Activated CD8-positive, alpha-beta T cell treated with anti-CD3 and anti-CD28 coated beads for 36 hours (primary cell): ENCODE results near the gene PDZD2. TPM values are rescaled to one million over a fixed set of nuclear protein-coding genes. Genes with fewer than 3 reads are reported as not detected.

Experiments used
- ATAC-seq: fragments of 200-7000 bp; cut with Tn5 transposase; one replicate; pipeline ENCODE4 v1.10.0; 2021; ENCODE audit warnings: mild to moderate bottlenecking, moderate library complexity
- CTCF ChIA-PET: fragments of 350-600 bp; sonication (Branson Sonifier 250); formaldehyde crosslinking; loops from one replicate; lab custom pipeline; 2021; ENCODE audit warnings: antibody characterized with exemption; lab: Charles Lee
- POLR2A ChIA-PET: fragments of 350-600 bp; sonication (Branson Sonifier 250); formaldehyde crosslinking; loops from one replicate; lab custom pipeline; 2021; ENCODE audit warnings: antibody characterized with exemption; lab: Charles Lee
- DNase-seq: peaks from one replicate; pipeline ENCODE4 v3.0.0-alpha.2; 2020
- H3K27ac Mint-ChIP-seq: one replicate; pipeline ENCODE4 v1.8.0; 2021; ENCODE audit warnings: mild to moderate bottlenecking, mixed read lengths
- H3K27me3 Mint-ChIP-seq: one replicate; pipeline ENCODE4 v1.8.0; 2021; ENCODE audit warnings: mixed read lengths
- H3K36me3 Mint-ChIP-seq: one replicate; pipeline ENCODE4 v1.8.0; 2021; ENCODE audit warnings: low read depth, mixed read lengths
- H3K4me1 Mint-ChIP-seq: one replicate; pipeline ENCODE4 v1.8.0; 2021; ENCODE audit warnings: low read depth, mixed read lengths
- H3K4me3 Mint-ChIP-seq: one replicate; pipeline ENCODE4 v1.8.0; 2021; ENCODE audit warnings: mild to moderate bottlenecking, moderate library complexity, mixed read lengths
- H3K9me3 Mint-ChIP-seq: one replicate; pipeline ENCODE4 v1.8.0; 2021; ENCODE audit warnings: mixed read lengths
- CTCF ChIP-seq: fragments of 200-600 bp; IDR thresholded peaks from one replicate; pipeline ENCODE4 v1.8.0; 2022; ENCODE audit warnings: antibody characterized with exemption, mild to moderate bottlenecking
- intact Hi-C: fragments of 100-400 bp; cut with micrococcal nuclease; formaldehyde crosslinking; loops from one replicate; pipeline ENCODE4 v1.10.0; 2022
- total RNA-seq, 2 experiments: library from RNA; stranded (reverse); gene quantifications; one replicate each; pipeline ENCODE4 v1.2.3, GENCODE V29; 2021

Gene PDZD2
- total RNA-seq, 2 experiments from 2014 or later = not detected

- ATAC-seq (no peak), DNase-seq (no peak)
- TF ChIP-seq CTCF = no peak
- intact Hi-C loops = no loop called here
- Mint-ChIP-seq H3K4me3 (no peak overlapping the region), H3K9me3 (peaks cover 2% of the 10 kb centered on the region), H3K27ac (no peak overlapping the region), H3K27me3 (no peaks in the 10 kb centered on the region), H3K4me1 (peaks cover 6% of the 10 kb centered on the region), H3K36me3 (no peaks in the 10 kb centered on the region)
- CTCF ChIA-PET = no interaction called here
- POLR2A ChIA-PET = no interaction called here
Measured at GRCh38 chr5:31992377-31992776, 353.4 kb downstream of the PDZD2 start.

GRCh38 chr5:31993165-31993961, 354.4 kb downstream of the PDZD2 start:
- Mint-ChIP-seq H3K4me3 (no peak overlapping the region), H3K27ac (no peak overlapping the region), H3K36me3 (no peaks in the 10 kb centered on the region), H3K4me1 (peaks cover 6% of the 10 kb centered on the region), H3K27me3 (no peaks in the 10 kb centered on the region), H3K9me3 (no peaks in the 10 kb centered on the region)
- ATAC-seq (no peak), DNase-seq (no peak)
- ChIA-PET POLR2A (no interaction called here), CTCF (no interaction called here)
- TF ChIP-seq CTCF = no peak
- intact Hi-C loops = no loop called here

- H3K27me3 Mint-ChIP-seq = no peaks in the 10 kb centered on the region
- POLR2A ChIA-PET = no interaction called here
- peaks cover 6% of the 10 kb centered on the region for H3K4me1 Mint-ChIP-seq
- no peak for ATAC-seq
- no peaks in the 10 kb centered on the region for H3K36me3 Mint-ChIP-seq
- H3K9me3 Mint-ChIP-seq = no peaks in the 10 kb centered on the region
- CTCF ChIA-PET = interaction anchor here (2.0 kb wide), 1 partner anchor 82 kb away, joined by 5 read pairs; no protein-coding TSS in a partner anchor
- no peak for TF ChIP-seq CTCF
- DNase-seq = no peak
- no peak overlapping the region for H3K4me3 Mint-ChIP-seq
- intact Hi-C loops = no loop called here
- H3K27ac Mint-ChIP-seq = no peak overlapping the region
Measured at GRCh38 chr5:31995006-31995405, 356.1 kb downstream of the PDZD2 start.

GRCh38 chr5:31995714-31996113, 356.8 kb downstream of the PDZD2 start:
- ChIA-PET POLR2A (no interaction called here), CTCF (interaction anchor here (2.0 kb wide), 1 partner anchor 81 kb away, joined by 5 read pairs; no protein-coding TSS in a partner anchor)
- H3K4me1 Mint-ChIP-seq = peaks cover 6% of the 10 kb centered on the region
- H3K27ac Mint-ChIP-seq = peak overlapping the region; percentile 25
- no peak for DNase-seq
- no peaks in the 10 kb centered on the region for H3K9me3 Mint-ChIP-seq
- no peaks in the 10 kb centered on the region for H3K27me3 Mint-ChIP-seq
- H3K36me3 Mint-ChIP-seq = no peaks in the 10 kb centered on the region
- no peak for ATAC-seq
- intact Hi-C loops = no loop called here
- H3K4me3 Mint-ChIP-seq = no peak overlapping the region
- TF ChIP-seq CTCF = no peak

GRCh38 chr5:31996909-31997308, 358.0 kb downstream of the PDZD2 start:
- DNase-seq (no peak), ATAC-seq (no peak)
- no peaks in the 10 kb centered on the region for H3K9me3 Mint-ChIP-seq
- CTCF ChIA-PET = interaction anchor here (0.8 to 1.2 kb wide), 4 partner anchors 8 to 18 kb away, joined by 3 to 4 read pairs (median 3); no protein-coding TSS in a partner anchor
- TF ChIP-seq CTCF = no peak
- POLR2A ChIA-PET = no interaction called here
- H3K27me3 Mint-ChIP-seq = no peaks in the 10 kb centered on the region
- H3K27ac Mint-ChIP-seq = no peak overlapping the region
- intact Hi-C loops = no loop called here
- H3K4me1 Mint-ChIP-seq = peaks cover 6% of the 10 kb centered on the region
- H3K4me3 Mint-ChIP-seq = no peak overlapping the region
- no peaks in the 10 kb centered on the region for H3K36me3 Mint-ChIP-seq
